ENCODE results near the gene PRKCA. TPM values are rescaled to one million over a fixed set of nuclear protein-coding genes. Genes with fewer than 3 reads are reported as not detected.

Gene PRKCA
- total RNA-seq, 1 experiment from 2014 or later: 29.5 TPM

DNA sequence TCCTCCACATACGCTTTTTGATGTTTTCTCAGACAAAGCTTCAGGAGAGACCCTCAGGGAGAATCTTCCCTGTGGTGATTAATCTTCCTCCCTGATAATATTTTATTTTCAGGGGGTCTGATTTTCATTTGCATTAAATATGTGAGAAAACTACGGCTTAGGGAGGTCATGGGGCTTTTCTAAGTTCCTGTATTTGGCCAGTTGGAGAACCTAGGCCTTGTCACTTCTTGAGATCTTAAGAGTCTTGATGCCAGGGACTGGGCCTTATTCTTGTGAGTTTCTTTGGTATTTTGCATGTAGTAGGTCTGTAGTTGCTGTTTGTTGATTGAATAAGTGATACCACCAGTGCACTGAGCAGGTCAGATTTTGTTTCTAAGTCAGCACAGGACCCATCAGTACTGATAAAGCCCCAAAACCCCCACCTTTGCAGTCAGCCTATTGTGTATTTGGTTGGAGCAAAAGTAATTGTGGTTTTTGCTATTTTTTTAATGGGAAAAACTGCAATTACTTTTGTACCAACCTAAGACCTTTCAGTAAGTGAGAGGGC, 130.1 kb downstream of the PRKCA start:
- no peaks in the 10 kb centered on the region for H3K27me3 Mint-ChIP-seq (ENCODE audit: low read depth)
- H3K4me1 Mint-ChIP-seq: peaks cover 23% of the 10 kb centered on the region
- CTCF ChIA-PET: interaction anchor here (1.1 to 2.1 kb wide), 4 partner anchors 9 to 134 kb away, joined by 3 to 7 read pairs (median 3); no protein-coding TSS in a partner anchor
- no peak for DNase-seq (ENCODE audit: low spot score)
- no peaks in the 10 kb centered on the region for H3K36me3 Mint-ChIP-seq
- H3K9me3 Mint-ChIP-seq: no peaks in the 10 kb centered on the region
- ATAC-seq: no peak
- POLR2A ChIA-PET: no interaction called here
- no peak overlapping the region for H3K4me3 Mint-ChIP-seq
- H3K27ac Mint-ChIP-seq: no peak overlapping the region
- no peak for TF ChIP-seq ESRRA (CRISPR knock-in tag; IDR thresholded peaks at IDR 0.05; ENCODE audit: borderline replicate concordance)

DNA sequence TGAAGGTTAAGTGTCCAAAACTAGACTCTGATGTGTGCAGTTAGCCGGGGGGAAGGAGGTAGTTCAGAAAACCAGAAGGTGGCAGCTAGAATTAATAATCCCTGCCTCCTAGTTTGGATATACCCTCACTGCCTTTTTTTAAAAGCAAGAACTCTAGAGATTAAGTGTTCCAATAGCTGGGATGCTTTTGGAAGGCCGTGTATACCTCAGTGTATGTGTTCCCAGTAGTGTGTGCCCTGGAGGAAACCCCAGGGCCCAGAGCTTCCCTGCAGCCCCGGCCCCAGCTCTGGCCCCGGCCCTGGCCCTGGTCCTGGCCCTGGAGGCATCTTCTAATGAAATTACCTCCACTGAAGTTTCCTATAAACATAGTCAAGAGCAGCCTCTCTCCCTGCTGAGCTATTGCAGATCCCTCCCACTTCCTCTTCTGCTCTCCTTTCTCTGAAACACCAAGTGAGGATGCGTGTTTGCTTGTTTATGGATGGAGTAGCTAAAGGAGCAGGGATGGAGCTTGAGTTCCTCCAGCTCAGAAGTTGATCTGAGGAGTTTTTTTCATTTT, 130.7 kb downstream of the PRKCA start:
- ATAC-seq: peak; percentile 50
- CTCF ChIA-PET: interaction anchor here (0.6 to 2.1 kb wide), 9 partner anchors 8 to 1571 kb away, joined by 3 to 7 read pairs (median 3); no protein-coding TSS in a partner anchor

More for the DNA sequence above, 130.7 kb downstream of the PRKCA start:
- H3K9me3 Mint-ChIP-seq: no peaks in the 10 kb centered on the region
- POLR2A ChIA-PET: no interaction called here
- TF ChIP-seq, protein P1, sequence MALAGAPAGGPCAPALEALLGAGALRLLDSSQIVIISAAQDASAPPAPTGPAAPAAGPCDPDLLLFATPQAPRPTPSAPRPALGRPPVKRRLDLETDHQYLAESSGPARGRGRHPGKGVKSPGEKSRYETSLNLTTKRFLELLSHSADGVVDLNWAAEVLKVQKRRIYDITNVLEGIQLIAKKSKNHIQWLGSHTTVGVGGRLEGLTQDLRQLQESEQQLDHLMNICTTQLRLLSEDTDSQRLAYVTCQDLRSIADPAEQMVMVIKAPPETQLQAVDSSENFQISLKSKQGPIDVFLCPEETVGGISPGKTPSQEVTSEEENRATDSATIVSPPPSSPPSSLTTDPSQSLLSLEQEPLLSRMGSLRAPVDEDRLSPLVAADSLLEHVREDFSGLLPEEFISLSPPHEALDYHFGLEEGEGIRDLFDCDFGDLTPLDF (CRISPR knock-in tag; IDR thresholded peaks at IDR 0.05): no peak
- TF ChIP-seq, protein P2, sequence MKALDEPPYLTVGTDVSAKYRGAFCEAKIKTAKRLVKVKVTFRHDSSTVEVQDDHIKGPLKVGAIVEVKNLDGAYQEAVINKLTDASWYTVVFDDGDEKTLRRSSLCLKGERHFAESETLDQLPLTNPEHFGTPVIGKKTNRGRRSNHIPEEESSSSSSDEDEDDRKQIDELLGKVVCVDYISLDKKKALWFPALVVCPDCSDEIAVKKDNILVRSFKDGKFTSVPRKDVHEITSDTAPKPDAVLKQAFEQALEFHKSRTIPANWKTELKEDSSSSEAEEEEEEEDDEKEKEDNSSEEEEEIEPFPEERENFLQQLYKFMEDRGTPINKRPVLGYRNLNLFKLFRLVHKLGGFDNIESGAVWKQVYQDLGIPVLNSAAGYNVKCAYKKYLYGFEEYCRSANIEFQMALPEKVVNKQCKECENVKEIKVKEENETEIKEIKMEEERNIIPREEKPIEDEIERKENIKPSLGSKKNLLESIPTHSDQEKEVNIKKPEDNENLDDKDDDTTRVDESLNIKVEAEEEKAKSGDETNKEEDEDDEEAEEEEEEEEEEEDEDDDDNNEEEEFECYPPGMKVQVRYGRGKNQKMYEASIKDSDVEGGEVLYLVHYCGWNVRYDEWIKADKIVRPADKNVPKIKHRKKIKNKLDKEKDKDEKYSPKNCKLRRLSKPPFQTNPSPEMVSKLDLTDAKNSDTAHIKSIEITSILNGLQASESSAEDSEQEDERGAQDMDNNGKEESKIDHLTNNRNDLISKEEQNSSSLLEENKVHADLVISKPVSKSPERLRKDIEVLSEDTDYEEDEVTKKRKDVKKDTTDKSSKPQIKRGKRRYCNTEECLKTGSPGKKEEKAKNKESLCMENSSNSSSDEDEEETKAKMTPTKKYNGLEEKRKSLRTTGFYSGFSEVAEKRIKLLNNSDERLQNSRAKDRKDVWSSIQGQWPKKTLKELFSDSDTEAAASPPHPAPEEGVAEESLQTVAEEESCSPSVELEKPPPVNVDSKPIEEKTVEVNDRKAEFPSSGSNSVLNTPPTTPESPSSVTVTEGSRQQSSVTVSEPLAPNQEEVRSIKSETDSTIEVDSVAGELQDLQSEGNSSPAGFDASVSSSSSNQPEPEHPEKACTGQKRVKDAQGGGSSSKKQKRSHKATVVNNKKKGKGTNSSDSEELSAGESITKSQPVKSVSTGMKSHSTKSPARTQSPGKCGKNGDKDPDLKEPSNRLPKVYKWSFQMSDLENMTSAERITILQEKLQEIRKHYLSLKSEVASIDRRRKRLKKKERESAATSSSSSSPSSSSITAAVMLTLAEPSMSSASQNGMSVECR (CRISPR knock-in tag; IDR thresholded peaks at IDR 0.05; ENCODE audit: borderline replicate concordance): no peak
- TF ChIP-seq SMAD4 (CRISPR knock-in tag; IDR thresholded peaks at IDR 0.05) (no peak), ETV6 (CRISPR knock-in tag; IDR thresholded peaks at IDR 0.05) (no peak), ATF1 (CRISPR knock-in tag; IDR thresholded peaks at IDR 0.05) (no peak), ZBTB21 (CRISPR knock-in tag; IDR thresholded peaks at IDR 0.05; ENCODE audit: borderline replicate concordance) (no peak), ZNF396 (CRISPR knock-in tag; IDR thresholded peaks at IDR 0.05; ENCODE audit: borderline replicate concordance) (no peak), RORB (CRISPR knock-in tag; IDR thresholded peaks at IDR 0.05) (no peak), ZNF317 (CRISPR knock-in tag; IDR thresholded peaks at IDR 0.05; ENCODE audit: borderline replicate concordance, low read depth) (no peak), SMAD3 (CRISPR knock-in tag; IDR thresholded peaks at IDR 0.05; ENCODE audit: borderline replicate concordance) (no peak), ZNF671 (CRISPR knock-in tag; IDR thresholded peaks at IDR 0.05) (no peak), JUN (CRISPR knock-in tag; IDR thresholded peaks at IDR 0.05) (no peak), ZNF219 (CRISPR knock-in tag; IDR thresholded peaks at IDR 0.05; ENCODE audit: borderline replicate concordance) (no peak), CREM (CRISPR knock-in tag; IDR thresholded peaks at IDR 0.05) (no peak)
- TF ChIP-seq, protein P3, sequence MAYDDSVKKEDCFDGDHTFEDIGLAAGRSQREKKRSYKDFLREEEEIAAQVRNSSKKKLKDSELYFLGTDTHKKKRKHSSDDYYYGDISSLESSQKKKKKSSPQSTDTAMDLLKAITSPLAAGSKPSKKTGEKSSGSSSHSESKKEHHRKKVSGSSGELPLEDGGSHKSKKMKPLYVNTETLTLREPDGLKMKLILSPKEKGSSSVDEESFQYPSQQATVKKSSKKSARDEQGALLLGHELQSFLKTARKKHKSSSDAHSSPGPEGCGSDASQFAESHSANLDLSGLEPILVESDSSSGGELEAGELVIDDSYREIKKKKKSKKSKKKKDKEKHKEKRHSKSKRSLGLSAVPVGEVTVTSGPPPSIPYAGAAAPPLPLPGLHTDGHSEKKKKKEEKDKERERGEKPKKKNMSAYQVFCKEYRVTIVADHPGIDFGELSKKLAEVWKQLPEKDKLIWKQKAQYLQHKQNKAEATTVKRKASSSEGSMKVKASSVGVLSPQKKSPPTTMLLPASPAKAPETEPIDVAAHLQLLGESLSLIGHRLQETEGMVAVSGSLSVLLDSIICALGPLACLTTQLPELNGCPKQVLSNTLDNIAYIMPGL (CRISPR knock-in tag; IDR thresholded peaks at IDR 0.05): no peak
- TF ChIP-seq, protein P4, sequence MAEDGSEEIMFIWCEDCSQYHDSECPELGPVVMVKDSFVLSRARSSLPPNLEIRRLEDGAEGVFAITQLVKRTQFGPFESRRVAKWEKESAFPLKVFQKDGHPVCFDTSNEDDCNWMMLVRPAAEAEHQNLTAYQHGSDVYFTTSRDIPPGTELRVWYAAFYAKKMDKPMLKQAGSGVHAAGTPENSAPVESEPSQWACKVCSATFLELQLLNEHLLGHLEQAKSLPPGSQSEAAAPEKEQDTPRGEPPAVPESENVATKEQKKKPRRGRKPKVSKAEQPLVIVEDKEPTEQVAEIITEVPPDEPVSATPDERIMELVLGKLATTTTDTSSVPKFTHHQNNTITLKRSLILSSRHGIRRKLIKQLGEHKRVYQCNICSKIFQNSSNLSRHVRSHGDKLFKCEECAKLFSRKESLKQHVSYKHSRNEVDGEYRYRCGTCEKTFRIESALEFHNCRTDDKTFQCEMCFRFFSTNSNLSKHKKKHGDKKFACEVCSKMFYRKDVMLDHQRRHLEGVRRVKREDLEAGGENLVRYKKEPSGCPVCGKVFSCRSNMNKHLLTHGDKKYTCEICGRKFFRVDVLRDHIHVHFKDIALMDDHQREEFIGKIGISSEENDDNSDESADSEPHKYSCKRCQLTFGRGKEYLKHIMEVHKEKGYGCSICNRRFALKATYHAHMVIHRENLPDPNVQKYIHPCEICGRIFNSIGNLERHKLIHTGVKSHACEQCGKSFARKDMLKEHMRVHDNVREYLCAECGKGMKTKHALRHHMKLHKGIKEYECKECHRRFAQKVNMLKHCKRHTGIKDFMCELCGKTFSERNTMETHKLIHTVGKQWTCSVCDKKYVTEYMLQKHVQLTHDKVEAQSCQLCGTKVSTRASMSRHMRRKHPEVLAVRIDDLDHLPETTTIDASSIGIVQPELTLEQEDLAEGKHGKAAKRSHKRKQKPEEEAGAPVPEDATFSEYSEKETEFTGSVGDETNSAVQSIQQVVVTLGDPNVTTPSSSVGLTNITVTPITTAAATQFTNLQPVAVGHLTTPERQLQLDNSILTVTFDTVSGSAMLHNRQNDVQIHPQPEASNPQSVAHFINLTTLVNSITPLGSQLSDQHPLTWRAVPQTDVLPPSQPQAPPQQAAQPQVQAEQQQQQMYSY (CRISPR knock-in tag; IDR thresholded peaks at IDR 0.05): no peak
- TF ChIP-seq, protein P5, sequence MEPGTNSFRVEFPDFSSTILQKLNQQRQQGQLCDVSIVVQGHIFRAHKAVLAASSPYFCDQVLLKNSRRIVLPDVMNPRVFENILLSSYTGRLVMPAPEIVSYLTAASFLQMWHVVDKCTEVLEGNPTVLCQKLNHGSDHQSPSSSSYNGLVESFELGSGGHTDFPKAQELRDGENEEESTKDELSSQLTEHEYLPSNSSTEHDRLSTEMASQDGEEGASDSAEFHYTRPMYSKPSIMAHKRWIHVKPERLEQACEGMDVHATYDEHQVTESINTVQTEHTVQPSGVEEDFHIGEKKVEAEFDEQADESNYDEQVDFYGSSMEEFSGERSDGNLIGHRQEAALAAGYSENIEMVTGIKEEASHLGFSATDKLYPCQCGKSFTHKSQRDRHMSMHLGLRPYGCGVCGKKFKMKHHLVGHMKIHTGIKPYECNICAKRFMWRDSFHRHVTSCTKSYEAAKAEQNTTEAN (CRISPR knock-in tag; IDR thresholded peaks at IDR 0.05): no peak
- TF ChIP-seq, protein P6, sequence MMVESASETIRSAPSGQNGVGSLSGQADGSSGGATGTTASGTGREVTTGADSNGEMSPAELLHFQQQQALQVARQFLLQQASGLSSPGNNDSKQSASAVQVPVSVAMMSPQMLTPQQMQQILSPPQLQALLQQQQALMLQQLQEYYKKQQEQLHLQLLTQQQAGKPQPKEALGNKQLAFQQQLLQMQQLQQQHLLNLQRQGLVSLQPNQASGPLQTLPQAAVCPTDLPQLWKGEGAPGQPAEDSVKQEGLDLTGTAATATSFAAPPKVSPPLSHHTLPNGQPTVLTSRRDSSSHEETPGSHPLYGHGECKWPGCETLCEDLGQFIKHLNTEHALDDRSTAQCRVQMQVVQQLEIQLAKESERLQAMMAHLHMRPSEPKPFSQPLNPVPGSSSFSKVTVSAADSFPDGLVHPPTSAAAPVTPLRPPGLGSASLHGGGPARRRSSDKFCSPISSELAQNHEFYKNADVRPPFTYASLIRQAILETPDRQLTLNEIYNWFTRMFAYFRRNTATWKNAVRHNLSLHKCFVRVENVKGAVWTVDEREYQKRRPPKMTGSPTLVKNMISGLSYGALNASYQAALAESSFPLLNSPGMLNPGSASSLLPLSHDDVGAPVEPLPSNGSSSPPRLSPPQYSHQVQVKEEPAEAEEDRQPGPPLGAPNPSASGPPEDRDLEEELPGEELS (CRISPR knock-in tag; IDR thresholded peaks at IDR 0.05): no peak
- no peak overlapping the region for H3K4me3 Mint-ChIP-seq
- no peaks in the 10 kb centered on the region for H3K36me3 Mint-ChIP-seq
- no peaks in the 10 kb centered on the region for H3K27me3 Mint-ChIP-seq (ENCODE audit: low read depth)
- H3K27ac Mint-ChIP-seq: no peak overlapping the region
- H3K4me1 Mint-ChIP-seq: peaks cover 23% of the 10 kb centered on the region
- DNase-seq (ENCODE audit: low spot score): no peak

Data from WTC11 (cell line).